K562 (cell line): ENCODE data around the gene COX6A2. TPM values are rescaled to one million over a fixed set of nuclear protein-coding genes. Genes with fewer than 3 reads are reported as not detected.

Source experiments
- ADNP ChIP-seq: fragments of 200-800 bp; sonication (Bioruptor generic); IDR thresholded peaks from 2 replicates; pipeline ENCODE4 v1.6.1; 2016; ENCODE audit warnings: missing genetic modification characterization, missing compliant biosample characterization
- BRF2 ChIP-seq: IDR thresholded peaks from 3 replicates; pipeline ENCODE4 v1.6.1; 2011; ENCODE audit warnings: borderline replicate concordance, mild to moderate bottlenecking; ENCODE audit not compliant: insufficient read length, insufficient read depth
- CTCF ChIP-seq, 3 experiments: IDR thresholded peaks in 2 of 3; conservative IDR thresholded peaks in 1 of 3; 2 replicates each; pipeline ENCODE4 v1.5.1; 2011 to 2012; ENCODE audit warnings: low read length in 3 of 3, mild to moderate bottlenecking in 3 of 3, control low read depth in 2 of 3, improper control_type of control experiment in 1 of 3, inconsistent platforms in 1 of 3, low read depth in 1 of 3, mixed read lengths in 1 of 3, moderate library complexity in 1 of 3; ENCODE audit not compliant: insufficient read depth in 2 of 3
- HIVEP1 ChIP-seq: fragments of 250-450 bp; sonication (Bioruptor Pico); IDR thresholded peaks from 2 replicates; pipeline ENCODE4 v1.4.0; 2020; ENCODE audit warnings: mild to moderate bottlenecking
- LEF1 ChIP-seq: fragments of 450-650 bp; IDR thresholded peaks from 2 replicates; pipeline ENCODE4 v1.6.1; 2016; ENCODE audit warnings: mild to moderate bottlenecking
- NFIC ChIP-seq: fragments of 450-650 bp; IDR thresholded peaks from 2 replicates; pipeline ENCODE4 v1.6.1; 2017; ENCODE audit warnings: mild to moderate bottlenecking, inconsistent platforms
- ZBTB17 ChIP-seq: fragments of 450-650 bp; formaldehyde crosslinking; IDR thresholded peaks from 2 replicates; pipeline ENCODE4 v1.4.0; 2020; ENCODE audit warnings: mild to moderate bottlenecking
- ZNF431 ChIP-seq: sonication (generic); formaldehyde crosslinking; IDR thresholded peaks from 2 replicates; pipeline ENCODE4 v1.8.0; 2022; ENCODE audit warnings: mild to moderate bottlenecking, missing genetic modification reagents
- ZNF780A ChIP-seq: fragments of 250-450 bp; sonication (Bioruptor Pico); IDR thresholded peaks from 2 replicates; pipeline ENCODE4 v1.5.0; 2021; ENCODE audit warnings: mild to moderate bottlenecking
- polyA plus RNA-seq, 8 experiments: library from polyadenylated mRNA; depleted of rRNA in 4 of 8; stranded (reverse) in 5 of 8; unstranded in 3 of 8; fragments of >200 nt; fragmentation: Nextera tagmentation in 2 of 8; fragmentation: Illumina TruSeq in 1 of 8; extraction: Ambion mirVana in 2 of 8; extraction: Trizol in 1 of 8; gene quantifications; 2 replicates each; pipeline versions ENCODE4 v1.2.1 to v1.2.3, GENCODE V29; 2011 to 2014; ENCODE audit warnings: inconsistent platforms in 1 of 8, missing spikeins in 1 of 8
- total RNA-seq, 7 experiments: library from RNA; depleted of rRNA in 6 of 7; stranded (reverse); fragments of >200 nt in 6 of 7; fragmentation: Illumina TruSeq in 2 of 7; extraction: Trizol in 2 of 7; gene quantifications; 2 replicates each; pipeline versions ENCODE4 v1.2.1 to v1.2.3, GENCODE V29; 2011 to 2021; ENCODE audit warnings: low replicate concordance in 1 of 7
- TF ChIP-seq, protein P1 (sequence below), 2 experiments: fragments of 450-650 bp in 1 of 2; sonication (generic) in 1 of 2; formaldehyde crosslinking in 1 of 2; IDR thresholded peaks in 1 of 2; conservative IDR thresholded peaks in 1 of 2; 2 replicates each; pipeline versions ENCODE4 v1.6.1 to v1.8.1; 2016 to 2023; ENCODE audit warnings: mild to moderate bottlenecking in 2 of 2, moderate library complexity in 2 of 2, inconsistent platforms in 1 of 2, missing genetic modification reagents in 1 of 2
- TF ChIP-seq, protein P2 (sequence below): fragments of 200-400 bp; formaldehyde crosslinking; IDR thresholded peaks from 2 replicates; pipeline ENCODE4 v1.6.1; 2017; ENCODE audit warnings: mild to moderate bottlenecking, low read depth, low read length, moderate library complexity

The COX6A2 gene
- total and polyA plus RNA-seq, 9 of the 15 experiments (the other 6 are each of a cell fraction or from before 2014, with no cell fraction given) = not detected

DNA sequence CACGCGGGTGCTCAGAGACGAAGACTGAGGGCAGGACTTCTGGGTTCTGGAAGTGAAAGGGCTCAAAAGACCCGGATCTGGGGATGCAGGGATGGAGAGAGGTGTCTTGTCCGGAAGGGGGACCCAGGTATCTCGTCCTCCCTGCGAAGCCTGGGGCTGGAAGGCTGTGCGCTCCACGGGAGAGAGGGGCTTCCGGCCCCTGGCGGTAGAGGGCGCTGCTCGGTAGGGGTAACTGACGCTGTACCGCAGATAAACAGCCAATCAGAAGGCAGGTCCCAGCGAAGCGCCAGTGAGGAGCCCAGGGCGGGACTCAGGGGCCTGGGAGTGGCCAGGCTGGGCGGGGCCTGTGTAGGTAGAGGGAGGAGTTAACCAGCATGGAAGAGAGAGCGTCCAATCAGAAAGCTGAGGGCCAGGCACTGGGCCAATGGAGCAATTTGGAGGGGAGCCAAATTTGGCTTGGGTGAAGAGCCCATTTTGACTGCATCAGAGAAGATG is 44.6 kb upstream of the COX6A2 start (continued):
- TF ChIP-seq CTCF (IDR thresholded peaks at IDR 0.05 in 2 of 3, conservative IDR thresholded peaks at IDR 0.05 in 1 of 3; ENCODE audit: insufficient read depth in 2 of 3, low read depth in 1 of 3, low read length in 3 of 3) = peak in 1 of 3 experiments; percentile 26; a peak in 2 of 6 replicates
- peak; percentile 93 for TF ChIP-seq NFIC
- no peak for TF ChIP-seq BRF2
- no peak for TF ChIP-seq ADNP (tag)
- TF ChIP-seq LEF1 = no peak
- TF ChIP-seq ZNF431 (CRISPR knock-in tag) = no peak
- no peak for TF ChIP-seq ZNF780A (CRISPR knock-in tag)
- TF ChIP-seq, protein P1, sequence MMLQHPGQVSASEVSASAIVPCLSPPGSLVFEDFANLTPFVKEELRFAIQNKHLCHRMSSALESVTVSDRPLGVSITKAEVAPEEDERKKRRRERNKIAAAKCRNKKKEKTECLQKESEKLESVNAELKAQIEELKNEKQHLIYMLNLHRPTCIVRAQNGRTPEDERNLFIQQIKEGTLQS (IDR thresholded peaks at IDR 0.05) = peak; percentile 16; the same call in 1 of the 2 replicates
- TF ChIP-seq, protein P1 (CRISPR knock-in tag; conservative IDR thresholded peaks at IDR 0.05) = no peak
- TF ChIP-seq HIVEP1 (CRISPR knock-in tag) = no peak
- TF ChIP-seq ZBTB17 = no peak
- TF ChIP-seq, protein P2, sequence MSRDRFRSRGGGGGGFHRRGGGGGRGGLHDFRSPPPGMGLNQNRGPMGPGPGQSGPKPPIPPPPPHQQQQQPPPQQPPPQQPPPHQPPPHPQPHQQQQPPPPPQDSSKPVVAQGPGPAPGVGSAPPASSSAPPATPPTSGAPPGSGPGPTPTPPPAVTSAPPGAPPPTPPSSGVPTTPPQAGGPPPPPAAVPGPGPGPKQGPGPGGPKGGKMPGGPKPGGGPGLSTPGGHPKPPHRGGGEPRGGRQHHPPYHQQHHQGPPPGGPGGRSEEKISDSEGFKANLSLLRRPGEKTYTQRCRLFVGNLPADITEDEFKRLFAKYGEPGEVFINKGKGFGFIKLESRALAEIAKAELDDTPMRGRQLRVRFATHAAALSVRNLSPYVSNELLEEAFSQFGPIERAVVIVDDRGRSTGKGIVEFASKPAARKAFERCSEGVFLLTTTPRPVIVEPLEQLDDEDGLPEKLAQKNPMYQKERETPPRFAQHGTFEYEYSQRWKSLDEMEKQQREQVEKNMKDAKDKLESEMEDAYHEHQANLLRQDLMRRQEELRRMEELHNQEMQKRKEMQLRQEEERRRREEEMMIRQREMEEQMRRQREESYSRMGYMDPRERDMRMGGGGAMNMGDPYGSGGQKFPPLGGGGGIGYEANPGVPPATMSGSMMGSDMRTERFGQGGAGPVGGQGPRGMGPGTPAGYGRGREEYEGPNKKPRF = no peak
